Fibroblast of lung (primary cell): ENCODE measurements around the gene TMEM40. TPM values are rescaled to one million over a fixed set of nuclear protein-coding genes. Genes with fewer than 3 reads are reported as not detected.

Source experiments
- DNase-seq, 2 donors: peaks; one replicate each; pipeline versions ENCODE4 v3.0.0 to v3.0.0-alpha.2; 2010; ENCODE audit warnings: low read depth in 2 of 2
- H2AFZ ChIP-seq: 2 replicates; pipeline ENCODE4 v1.5.1; 2012; ENCODE audit warnings: low read length, control low read depth, inconsistent platforms
- H3K27ac ChIP-seq: 2 replicates; pipeline ENCODE4 v1.5.1; 2011; ENCODE audit warnings: low read length, control low read depth; ENCODE audit not compliant: insufficient read depth
- H3K27me3 ChIP-seq: 2 replicates; pipeline ENCODE4 v1.5.1; 2011; ENCODE audit warnings: mild to moderate bottlenecking, low read length; ENCODE audit not compliant: control insufficient read depth, insufficient read depth
- H3K36me3 ChIP-seq: 2 replicates; pipeline ENCODE4 v1.5.1; 2011; ENCODE audit warnings: low read length; ENCODE audit not compliant: control insufficient read depth, insufficient read depth
- H3K4me1 ChIP-seq: 2 replicates; pipeline ENCODE4 v1.5.1; 2011; ENCODE audit warnings: low read length; ENCODE audit not compliant: control insufficient read depth, insufficient read depth; ENCODE audit errors: extremely low read depth
- H3K4me2 ChIP-seq: 2 replicates; pipeline ENCODE4 v1.5.1; 2011; ENCODE audit warnings: low read length, control low read depth; ENCODE audit not compliant: insufficient read depth; ENCODE audit errors: extremely low read depth
- H3K4me3 ChIP-seq, 4 experiments: fragments of 200-600 bp in 1 of 4; sonication (generic) in 1 of 4; replicated peaks in 1 of 4; 2 replicates each; pipeline ENCODE4 v1.5.1; 2011 to 2016; ENCODE audit warnings: low read length in 4 of 4, low read depth in 3 of 4, mild to moderate bottlenecking in 3 of 4, control low read depth in 2 of 4, inconsistent platforms in 1 of 4, mixed read lengths in 1 of 4; ENCODE audit not compliant: insufficient read depth in 1 of 4; ENCODE audit errors: control extremely low read depth in 1 of 4
- H3K79me2 ChIP-seq: 2 replicates; pipeline ENCODE4 v1.5.1; 2012; ENCODE audit warnings: mild to moderate bottlenecking, low read length, inconsistent platforms; ENCODE audit not compliant: control insufficient read depth, insufficient read depth
- H3K9ac ChIP-seq: 2 replicates; pipeline ENCODE4 v1.5.1; 2011; ENCODE audit warnings: mild to moderate bottlenecking, low read length, control low read depth; ENCODE audit not compliant: insufficient read depth
- H3K9me3 ChIP-seq: 2 replicates; pipeline ENCODE4 v1.5.1; 2012; ENCODE audit warnings: low read depth, low read length; ENCODE audit not compliant: control insufficient read depth, insufficient read depth
- H4K20me1 ChIP-seq: 2 replicates; pipeline ENCODE4 v1.5.1; 2011; ENCODE audit warnings: low read length; ENCODE audit not compliant: control insufficient read depth, insufficient read depth; ENCODE audit errors: extremely low read depth
- EZH2 ChIP-seq: IDR thresholded peaks from 2 replicates; pipeline ENCODE4 v1.5.1; 2012; ENCODE audit warnings: low read length, control low read depth, mild to moderate bottlenecking; ENCODE audit errors: missing control alignments
- polyA plus RNA-seq, 2 donors: library from polyadenylated mRNA; depleted of rRNA in 1 of 2; stranded (reverse) in 1 of 2; unstranded in 1 of 2; fragments of >200 nt; gene quantifications; 2 replicates each; pipeline ENCODE4 v1.2.1, GENCODE V29; 2011 to 2012; ENCODE audit warnings: missing spikeins in 1 of 2
- total RNA-seq: library from RNA; depleted of rRNA; stranded (reverse); fragments of >200 nt; gene quantifications from 2 replicates; pipeline ENCODE4 v1.2.1, GENCODE V29; 2014
- TF ChIP-seq, protein P1 (sequence below), 2 donors: IDR thresholded peaks in 1 of 2; conservative IDR thresholded peaks in 1 of 2; 1 replicate in 1 of 2; 2 replicates in 1 of 2; pipeline ENCODE4 v1.5.1; 2011 to 2012; ENCODE audit warnings: low read length in 2 of 2, control low read depth in 1 of 2, inconsistent platforms in 1 of 2, low read depth in 1 of 2, mild to moderate bottlenecking in 1 of 2

Gene TMEM40
- total and polyA plus RNA-seq, 2 donors (not counting 1 experiment from before 2014, with no cell fraction given), result under 0.01 to 0.33 TPM

DNA sequence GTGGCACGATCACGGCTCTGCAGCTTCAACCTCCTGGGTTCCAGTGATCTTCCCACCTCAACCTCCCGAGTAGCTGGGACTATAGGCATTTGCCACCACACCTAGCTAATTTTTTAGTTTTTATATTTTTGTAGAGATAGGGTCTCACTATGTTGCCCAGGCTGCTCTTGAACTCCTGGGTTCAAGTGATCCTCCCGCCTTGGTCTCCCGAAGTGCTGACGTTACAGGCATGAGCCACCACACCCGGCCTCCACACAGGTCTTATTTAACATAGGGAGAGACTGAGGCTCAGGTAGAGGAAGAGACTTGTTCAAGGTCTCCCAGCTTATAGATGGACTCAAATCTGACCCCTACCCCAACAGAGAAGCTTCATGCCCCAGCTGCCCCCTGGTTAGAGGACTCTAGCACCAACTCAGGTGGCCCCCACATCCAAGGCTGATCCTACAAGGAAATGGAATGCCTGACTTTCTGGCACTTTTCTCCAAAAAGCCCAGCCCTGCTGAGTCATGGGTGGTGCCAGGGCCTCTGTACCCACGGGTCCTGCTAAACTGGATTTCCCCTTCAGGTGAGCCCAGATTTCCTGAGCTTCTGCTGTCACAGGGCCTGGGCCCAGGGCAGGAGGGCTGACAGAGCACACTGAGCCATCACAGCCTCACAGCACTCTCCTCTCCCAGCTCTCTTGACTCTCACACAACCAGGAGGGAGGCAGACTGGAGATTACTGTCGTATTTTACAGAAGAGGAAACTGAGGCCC lies 5.6 kb downstream of the TMEM40 start:
- Histone ChIP-seq H4K20me1 (no peaks in the 10 kb centered on the region), H3K9ac (no peak overlapping the region), H2AFZ (no peak overlapping the region), H3K27ac (no peak overlapping the region), H3K9me3 (no peaks in the 10 kb centered on the region), H3K4me2 (no peak overlapping the region), H3K4me1 (peaks cover 14% of the 10 kb centered on the region), H3K36me3 (no peaks in the 10 kb centered on the region), H3K4me3 (no peak overlapping the region), H3K27me3 (no peaks in the 10 kb centered on the region), H3K79me2 (no peaks in the 10 kb centered on the region)
- TF ChIP-seq, protein P1, sequence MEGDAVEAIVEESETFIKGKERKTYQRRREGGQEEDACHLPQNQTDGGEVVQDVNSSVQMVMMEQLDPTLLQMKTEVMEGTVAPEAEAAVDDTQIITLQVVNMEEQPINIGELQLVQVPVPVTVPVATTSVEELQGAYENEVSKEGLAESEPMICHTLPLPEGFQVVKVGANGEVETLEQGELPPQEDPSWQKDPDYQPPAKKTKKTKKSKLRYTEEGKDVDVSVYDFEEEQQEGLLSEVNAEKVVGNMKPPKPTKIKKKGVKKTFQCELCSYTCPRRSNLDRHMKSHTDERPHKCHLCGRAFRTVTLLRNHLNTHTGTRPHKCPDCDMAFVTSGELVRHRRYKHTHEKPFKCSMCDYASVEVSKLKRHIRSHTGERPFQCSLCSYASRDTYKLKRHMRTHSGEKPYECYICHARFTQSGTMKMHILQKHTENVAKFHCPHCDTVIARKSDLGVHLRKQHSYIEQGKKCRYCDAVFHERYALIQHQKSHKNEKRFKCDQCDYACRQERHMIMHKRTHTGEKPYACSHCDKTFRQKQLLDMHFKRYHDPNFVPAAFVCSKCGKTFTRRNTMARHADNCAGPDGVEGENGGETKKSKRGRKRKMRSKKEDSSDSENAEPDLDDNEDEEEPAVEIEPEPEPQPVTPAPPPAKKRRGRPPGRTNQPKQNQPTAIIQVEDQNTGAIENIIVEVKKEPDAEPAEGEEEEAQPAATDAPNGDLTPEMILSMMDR (conservative IDR thresholded peaks at IDR 0.05 in 1 of 2, IDR thresholded peaks at IDR 0.05 in 1 of 2; ENCODE audit: low read depth in 1 of 2, low read length in 2 of 2), result no peak
- no peak for DNase-seq

DNA sequence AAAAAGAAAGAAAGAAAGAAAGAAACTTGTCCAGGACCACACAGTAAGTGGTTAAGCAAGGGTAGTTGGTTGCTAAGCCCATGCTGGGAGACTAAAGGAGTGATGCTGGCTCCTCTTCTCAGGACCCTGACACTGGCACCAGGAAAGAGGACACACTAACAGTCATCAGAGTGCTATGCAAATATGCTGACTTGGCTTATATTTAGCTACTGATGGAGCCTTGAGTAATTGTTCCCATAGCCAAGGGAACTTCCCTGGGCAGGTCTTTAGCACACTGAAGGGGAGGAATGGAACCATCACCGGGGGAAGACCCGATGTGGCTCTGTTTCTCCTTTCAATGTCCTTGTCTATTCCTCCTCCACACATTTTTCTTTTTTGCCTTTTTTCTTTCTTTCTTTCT lies 6.2 kb downstream of the TMEM40 start:
- no peak overlapping the region for H2AFZ ChIP-seq
- peaks cover 12% of the 10 kb centered on the region for H3K4me1 ChIP-seq
- TF ChIP-seq, protein P1 (conservative IDR thresholded peaks at IDR 0.05 in 1 of 2, IDR thresholded peaks at IDR 0.05 in 1 of 2; ENCODE audit: low read depth in 1 of 2, low read length in 2 of 2), result no peak
- TF ChIP-seq EZH2, result no peak
- no peaks in the 10 kb centered on the region for H4K20me1 ChIP-seq
- no peaks in the 10 kb centered on the region for H3K9me3 ChIP-seq
- peak in 1 of 2 donors; percentile 16 for DNase-seq
- no peak overlapping the region for H3K4me3 ChIP-seq
- no peaks in the 10 kb centered on the region for H3K79me2 ChIP-seq
- no peaks in the 10 kb centered on the region for H3K36me3 ChIP-seq
- H3K4me2 ChIP-seq, result no peak overlapping the region
- H3K9ac ChIP-seq, result no peak overlapping the region
- H3K27ac ChIP-seq, result no peak overlapping the region
- H3K27me3 ChIP-seq, result no peaks in the 10 kb centered on the region

DNA sequence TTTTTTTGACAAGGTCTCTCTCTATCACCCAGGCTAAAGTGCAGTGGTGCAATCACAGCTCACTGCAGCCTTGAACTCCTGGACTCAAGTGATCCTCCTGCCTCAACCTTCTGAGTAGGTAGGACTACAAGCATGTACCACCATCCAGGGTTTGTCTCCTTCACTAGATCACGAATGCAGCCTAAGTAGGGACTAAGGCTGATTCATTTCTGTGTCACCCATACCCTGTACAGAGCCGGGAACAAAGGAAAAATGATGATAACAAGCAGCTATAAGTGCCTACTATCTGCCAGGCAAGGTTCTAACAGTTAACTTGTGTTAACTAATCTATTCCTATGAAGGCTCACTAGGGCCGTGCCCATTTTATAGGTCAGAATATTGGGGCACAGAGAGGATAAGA lies 7.0 kb downstream of the TMEM40 start:
- Histone ChIP-seq H4K20me1 (no peaks in the 10 kb centered on the region), H3K4me3 (no peak overlapping the region), H3K4me1 (peaks cover 12% of the 10 kb centered on the region), H3K9ac (no peak overlapping the region), H3K36me3 (no peaks in the 10 kb centered on the region), H3K27ac (no peak overlapping the region), H3K79me2 (no peaks in the 10 kb centered on the region), H2AFZ (no peak overlapping the region), H3K4me2 (no peak overlapping the region), H3K9me3 (no peaks in the 10 kb centered on the region), H3K27me3 (no peaks in the 10 kb centered on the region)
- no peak for DNase-seq
- TF ChIP-seq EZH2, result no peak
- TF ChIP-seq, protein P1 (conservative IDR thresholded peaks at IDR 0.05 in 1 of 2, IDR thresholded peaks at IDR 0.05 in 1 of 2; ENCODE audit: low read depth in 1 of 2, low read length in 2 of 2), result no peak
